SIG-M5 treated with dmso at 0.1 percent for 504 hours (cell line): ENCODE results near the gene KCNN1.
A peak's percentile ranks its signal among the peaks of the same experiment; 100 is the strongest.
"Not testable (repeated sequence)": the region's sequence is repeated elsewhere in the genome, so short reads cannot be mapped to it uniquely, and the experiment has no call there.

Experiments used
- DNase-seq: peaks from one replicate; lab custom pipeline; 2025; ENCODE audit not compliant: unreplicated experiment; lab: John Stamatoyannopoulos, UW

KCNN1 gene

GRCh38 chr19:17966550-17967256 is at the start of gene KCNN1:
KCNN1 (plus strand) TSS chr19:17967107; CDS start chr19:17973889, 6,782 bp downstream.
- no peak for DNase-seq

- DNase-seq: not testable (repeated sequence)
These were observed 48.8 kb upstream of the KCNN1 start for GRCh38 chr19:17918151-17918550.

- not testable (repeated sequence) for DNase-seq
These were observed 47.8 kb upstream of the KCNN1 start for GRCh38 chr19:17919122-17919521.

- no peak for DNase-seq
These were observed 46.4 kb upstream of the KCNN1 start for GRCh38 chr19:17920527-17920926.

GRCh38 chr19:17922138-17922537 is 44.8 kb upstream of the KCNN1 start:
- no peak for DNase-seq

DNA sequence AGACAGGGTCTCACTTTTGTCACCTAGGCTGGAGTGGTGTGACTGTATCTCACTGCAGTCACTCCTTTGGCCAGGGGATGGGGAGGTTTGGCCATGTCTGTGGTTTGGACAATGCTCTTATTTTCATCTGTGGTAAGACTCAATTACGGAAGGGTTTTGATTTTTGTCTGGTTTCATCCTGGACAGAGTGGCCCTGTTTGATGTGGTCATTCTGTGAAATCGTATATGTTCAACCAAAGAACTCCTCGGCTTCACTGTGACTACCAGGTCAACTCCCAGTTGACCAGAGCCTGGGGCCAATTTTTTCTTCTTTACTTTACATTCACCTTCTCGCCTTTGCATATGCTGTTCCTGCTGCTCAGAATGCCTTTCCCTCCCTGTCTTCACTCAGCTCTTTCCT is 40.9 kb upstream of the KCNN1 start:
- DNase-seq: no peak

- no peak for DNase-seq
These were observed 37.9 kb upstream of the KCNN1 start for GRCh38 chr19:17929056-17929455.

DNA sequence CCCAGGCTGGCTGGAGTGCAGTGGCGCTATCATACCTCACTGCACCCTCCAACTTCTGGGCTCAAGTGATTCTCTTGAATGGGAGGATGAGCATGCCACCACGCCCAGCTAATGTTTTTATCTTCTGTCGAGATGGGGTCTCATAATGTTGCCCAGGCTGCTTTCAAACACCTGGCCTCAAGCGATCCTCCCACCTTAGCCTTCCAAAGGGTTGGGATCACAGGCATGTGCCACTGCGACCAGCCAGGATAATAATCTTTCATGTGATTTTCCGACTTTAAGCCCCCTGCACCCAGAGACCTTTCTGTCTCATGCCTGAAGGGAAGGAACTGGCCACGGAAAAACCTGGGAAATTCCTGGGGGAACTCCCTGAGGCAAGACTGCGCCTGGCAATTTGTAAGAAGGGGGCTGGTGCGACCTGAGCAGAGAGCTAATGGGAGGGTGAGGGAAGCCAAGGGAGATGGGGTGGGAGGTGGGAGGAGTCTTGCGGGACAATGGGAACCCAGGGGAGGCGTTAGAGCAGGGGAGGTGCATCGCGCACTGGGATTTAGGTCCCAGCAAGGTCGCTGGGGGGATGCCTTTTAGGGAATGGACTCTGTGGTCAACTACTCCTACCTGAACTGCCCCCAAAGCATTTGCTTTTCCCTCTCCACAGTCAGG is 35.2 kb upstream of the KCNN1 start:
- DNase-seq: no peak

DNA sequence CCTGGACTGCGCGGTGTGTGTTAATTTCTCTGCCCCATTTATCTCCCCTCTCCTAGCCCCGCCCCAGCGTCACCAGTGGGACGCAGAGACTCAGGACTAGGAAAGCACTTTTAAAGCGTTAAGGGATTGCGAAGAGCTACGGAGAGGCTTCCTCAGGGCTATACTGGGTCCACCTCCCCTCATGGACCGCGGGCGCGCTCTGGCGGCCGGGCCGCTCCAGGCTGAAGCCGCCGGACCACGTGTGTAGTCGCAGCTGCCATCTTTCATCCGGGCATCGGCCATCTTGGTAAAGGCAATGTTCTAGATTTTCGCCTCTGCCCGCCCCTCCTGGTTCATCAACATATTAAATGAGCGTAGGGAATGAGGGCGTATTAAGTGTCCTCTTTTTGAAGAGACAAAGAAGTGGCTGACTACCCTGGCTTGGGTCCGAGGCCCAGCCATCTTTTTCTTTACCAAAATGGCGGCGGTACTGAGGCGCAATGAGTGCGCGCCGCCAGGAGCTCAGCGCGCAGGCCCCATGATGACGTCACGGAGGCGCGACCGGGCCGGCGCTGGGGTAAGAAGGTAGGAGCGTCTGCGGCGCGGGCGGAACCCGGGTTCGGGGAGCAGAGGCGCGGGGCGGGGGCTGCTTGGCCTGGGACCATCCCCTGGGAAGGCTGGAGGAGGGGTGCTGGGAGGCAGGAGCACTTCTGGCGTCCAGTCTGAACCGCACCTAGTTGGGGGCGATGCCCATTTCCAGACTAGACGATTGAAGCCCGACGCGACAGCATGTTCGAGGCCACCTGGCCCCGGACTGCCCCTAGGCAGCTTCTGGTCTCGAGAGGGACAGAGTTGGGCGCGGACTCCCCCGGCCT is 34.2 kb upstream of the KCNN1 start, which contains the start of gene CCDC124:
TSS of gene CCDC124 (plus strand) at position 531 of the 854 bp plus-strand sequence. CDS start 3,406 bp downstream, outside the sequence.
- DNase-seq: peak; percentile 94

- DNase-seq: no peak
These were observed 33.3 kb upstream of the KCNN1 start for GRCh38 chr19:17933414-17934129.

- DNase-seq: no peak
These were observed 30.5 kb upstream of the KCNN1 start for GRCh38 chr19:17936379-17936778.

GRCh38 chr19:17937371-17937900 is 29.5 kb upstream of the KCNN1 start:
- DNase-seq: no peak

DNA sequence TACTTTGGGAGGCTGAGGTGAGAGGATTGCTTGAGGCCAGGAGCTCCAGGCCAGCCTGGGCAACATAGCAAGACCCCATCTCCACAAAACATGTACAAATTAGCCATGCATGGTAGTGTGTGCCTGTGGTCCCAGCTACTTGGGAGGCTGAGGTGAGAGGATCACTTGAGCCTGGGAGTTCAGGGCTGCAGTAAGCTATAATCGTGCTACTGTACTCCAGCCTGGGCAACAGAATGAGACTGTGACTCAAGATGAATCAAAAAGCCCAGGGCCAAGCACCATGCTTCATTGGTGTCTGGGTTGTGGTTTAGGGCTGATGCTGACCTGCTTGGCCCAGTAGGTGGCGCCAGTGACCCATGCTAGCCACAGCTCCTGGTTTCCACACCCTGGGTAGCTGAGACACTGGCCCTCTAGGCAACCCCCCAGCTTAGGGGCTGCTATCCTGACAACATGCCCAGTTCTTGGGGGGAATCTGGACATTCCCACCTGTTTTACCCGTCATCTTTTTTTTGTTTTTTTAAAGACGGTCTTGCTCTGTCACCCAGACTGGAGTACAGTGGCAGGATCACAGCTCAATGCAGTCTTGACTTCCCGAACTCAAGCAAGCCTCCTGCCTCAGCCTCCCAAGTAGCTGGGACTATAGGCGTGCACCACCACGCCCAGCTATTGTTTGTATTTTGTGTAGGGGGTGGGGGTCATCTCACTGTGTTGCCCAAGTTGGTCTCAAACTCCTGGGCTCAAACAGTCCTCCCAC is 28.6 kb upstream of the KCNN1 start:
- peak; percentile 59 for DNase-seq

DNA sequence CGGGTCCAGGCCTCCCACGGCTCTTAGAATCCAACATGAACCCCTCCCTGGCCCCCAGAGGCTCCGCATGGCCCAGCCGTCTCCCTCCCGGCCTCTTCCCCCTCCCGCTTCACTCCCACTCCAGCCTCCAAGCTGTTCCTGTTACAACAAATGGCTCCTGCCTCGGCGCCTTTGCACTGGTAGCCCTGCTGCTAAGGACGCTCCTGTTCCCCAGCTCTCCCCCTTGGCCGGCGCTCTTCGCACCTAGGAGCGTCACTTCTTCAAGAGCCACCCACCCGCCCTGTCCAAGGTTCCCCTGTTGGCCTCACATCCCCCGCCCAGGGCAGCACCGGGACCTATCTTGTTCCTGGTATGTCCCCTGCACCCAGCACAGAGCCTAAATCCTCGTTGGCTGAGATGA is 24.7 kb upstream of the KCNN1 start:
- DNase-seq: no peak

DNA sequence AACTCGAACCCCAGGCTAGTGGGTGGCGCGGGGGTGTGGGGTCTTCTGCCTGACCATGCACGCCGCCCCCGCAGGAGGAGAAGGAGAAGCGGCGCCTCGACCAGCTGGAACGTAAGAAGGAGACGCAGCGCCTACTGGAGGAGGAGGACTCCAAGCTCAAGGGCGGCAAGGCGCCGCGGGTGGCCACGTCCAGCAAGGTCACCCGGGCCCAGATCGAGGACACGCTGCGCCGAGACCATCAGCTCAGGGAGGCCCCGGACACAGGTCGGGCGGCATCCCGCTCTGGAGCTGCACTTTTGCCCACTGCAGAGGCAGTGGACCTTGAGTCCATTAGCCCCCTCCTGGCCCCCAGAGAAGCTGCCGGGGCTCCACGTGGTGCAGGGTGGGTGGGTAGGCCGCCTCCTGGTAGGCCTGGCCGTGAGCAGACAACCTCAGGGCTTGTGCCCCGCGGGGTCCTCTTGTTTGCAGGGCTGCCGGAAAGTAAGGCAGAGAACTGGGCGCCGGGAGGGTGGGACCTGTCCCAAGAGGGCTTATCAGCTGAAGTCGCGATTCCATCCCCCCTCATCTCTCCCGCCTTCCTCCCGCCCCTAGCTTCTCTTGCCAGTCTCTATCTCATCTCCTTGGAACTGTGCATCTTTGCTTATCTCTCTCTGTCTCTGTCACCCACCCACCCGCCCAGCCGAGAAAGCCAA is 24.2 kb upstream of the KCNN1 start:
- DNase-seq: no peak

GRCh38 chr19:17943274-17944221 is 23.4 kb upstream of the KCNN1 start:
- DNase-seq: no peak

- no peak for DNase-seq
These were observed 22.6 kb upstream of the KCNN1 start for GRCh38 chr19:17944301-17944700.
